Measurements from ENCODE around the gene RNF26.

DNA sequence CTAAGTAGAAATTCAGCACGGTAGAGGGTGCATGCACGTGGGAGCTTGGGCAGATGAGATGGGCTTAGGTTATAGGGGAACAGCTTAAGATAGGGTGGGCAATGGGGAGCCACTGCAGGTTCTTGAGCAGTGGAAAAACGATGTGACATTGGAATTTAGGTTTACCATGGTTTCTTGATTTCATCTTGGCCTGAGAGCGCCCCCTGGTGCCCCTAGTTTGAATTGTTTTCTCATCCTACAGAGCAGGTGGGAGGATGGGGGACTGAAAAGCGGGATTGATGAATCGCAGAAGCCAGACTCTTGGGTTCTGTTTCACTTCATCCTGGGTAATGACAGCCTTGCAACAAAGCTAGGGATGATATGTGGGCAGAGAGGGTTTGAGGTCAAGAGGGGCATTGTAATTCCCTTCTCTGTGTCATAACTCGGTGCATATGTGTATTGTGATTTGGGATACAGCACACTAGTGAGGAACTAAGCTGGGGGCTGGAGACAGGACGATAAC, 10.7 kb upstream of the RNF26 start:
- TF ChIP-seq SUZ12 (IDR thresholded peaks at IDR 0.05; ENCODE audit: extremely low read depth, insufficient read depth, insufficient read length): no peak
- no peak for TF ChIP-seq ZNF274 (IDR thresholded peaks at IDR 0.05; ENCODE audit: low read depth, low read length)

Data from NT2/D1 (cell line).